Measurements from ENCODE around the gene SCYGR6. TPM values are rescaled to one million over a fixed set of nuclear protein-coding genes. Genes with fewer than 3 reads are reported as not detected.

Gene SCYGR6
- total RNA-seq, 4 donors from 2014 or later, result not detected

DNA sequence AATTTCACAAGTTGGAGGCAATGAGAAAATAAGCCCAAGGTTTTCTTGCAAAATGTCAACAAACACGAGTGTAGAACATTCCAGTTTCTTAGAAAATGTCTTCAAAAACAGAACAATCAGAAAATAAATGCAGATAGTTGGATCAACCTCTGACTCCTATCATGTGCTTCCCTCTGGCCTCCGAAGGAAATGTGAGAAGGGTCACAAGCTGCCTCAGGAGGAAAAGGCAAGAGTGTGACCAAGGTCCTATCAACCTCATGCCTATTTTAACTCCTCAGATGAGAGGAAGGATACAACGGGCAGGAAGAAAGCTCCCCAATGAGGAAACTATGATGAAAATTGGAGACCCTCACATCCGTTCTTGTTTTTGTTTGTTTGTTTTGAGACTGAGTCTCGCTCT lies 50.1 kb downstream of the SCYGR6 start:
- H3K27me3 ChIP-seq, result no peaks in the 10 kb centered on the region
- H3K36me3 ChIP-seq, result no peaks in the 10 kb centered on the region
- H3K9me3 ChIP-seq, result no peaks in the 10 kb centered on the region
- H3K4me3 ChIP-seq, result no peak overlapping the region
- 60 to 64% methylated on average over 5 of the region's 5 CpGs for WGBS, 2 donors (ENCODE audit: low coverage in 1 of 2)
- ATAC-seq, result no peak
- no peaks in the 10 kb centered on the region for H3K4me1 ChIP-seq
- no peak for TF ChIP-seq POLR2AphosphoS5 (IDR thresholded peaks at IDR 0.05)
- TF ChIP-seq EP300 (IDR thresholded peaks at IDR 0.05), result no peak
- TF ChIP-seq POLR2A (IDR thresholded peaks at IDR 0.05), result no peak
- TF ChIP-seq, protein P1, sequence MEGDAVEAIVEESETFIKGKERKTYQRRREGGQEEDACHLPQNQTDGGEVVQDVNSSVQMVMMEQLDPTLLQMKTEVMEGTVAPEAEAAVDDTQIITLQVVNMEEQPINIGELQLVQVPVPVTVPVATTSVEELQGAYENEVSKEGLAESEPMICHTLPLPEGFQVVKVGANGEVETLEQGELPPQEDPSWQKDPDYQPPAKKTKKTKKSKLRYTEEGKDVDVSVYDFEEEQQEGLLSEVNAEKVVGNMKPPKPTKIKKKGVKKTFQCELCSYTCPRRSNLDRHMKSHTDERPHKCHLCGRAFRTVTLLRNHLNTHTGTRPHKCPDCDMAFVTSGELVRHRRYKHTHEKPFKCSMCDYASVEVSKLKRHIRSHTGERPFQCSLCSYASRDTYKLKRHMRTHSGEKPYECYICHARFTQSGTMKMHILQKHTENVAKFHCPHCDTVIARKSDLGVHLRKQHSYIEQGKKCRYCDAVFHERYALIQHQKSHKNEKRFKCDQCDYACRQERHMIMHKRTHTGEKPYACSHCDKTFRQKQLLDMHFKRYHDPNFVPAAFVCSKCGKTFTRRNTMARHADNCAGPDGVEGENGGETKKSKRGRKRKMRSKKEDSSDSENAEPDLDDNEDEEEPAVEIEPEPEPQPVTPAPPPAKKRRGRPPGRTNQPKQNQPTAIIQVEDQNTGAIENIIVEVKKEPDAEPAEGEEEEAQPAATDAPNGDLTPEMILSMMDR (IDR thresholded peaks at IDR 0.05), result no peak
- H3K27ac ChIP-seq, result no peak overlapping the region

Small RNAs within 50 kb of the gene (small RNA-seq; reads per million reads assigned to genes)
- gene RNA5SP121, result 0 reads per million in 4 donors

Other genes starting within 250 kb of the SCYGR6 start
- not detected for gene SCYGR2, start 125.9 kb downstream of the SCYGR6 start, total RNA-seq
- not detected for gene SCYGR3, start 109.9 kb downstream of the SCYGR6 start, total RNA-seq
- gene SCYGR4, start 107.3 kb downstream of the SCYGR6 start, total RNA-seq, result under 1 TPM in 1 of 4 donors, not detected in 3; 0.62 TPM
- gene SCYGR5, start 58.0 kb downstream of the SCYGR6 start, total RNA-seq, result not detected
- 1 to 10 TPM in 2 of 4 donors, under 1 TPM in 1, not detected in 1; 0.69 to 3.5 (median 1.8) TPM for gene SLC19A3, start 6.7 kb downstream of the SCYGR6 start, total RNA-seq
- not detected for gene SCYGR7, start 3.6 kb upstream of the SCYGR6 start, total RNA-seq
- gene SCYGR8, start 21.1 kb upstream of the SCYGR6 start, total RNA-seq, result not detected
- gene CCL20, start 89.1 kb upstream of the SCYGR6 start, total RNA-seq, result 1 to 10 TPM in 1 of 4 donors, not detected in 3; 3.1 TPM
- not detected for gene DAW1, start 146.9 kb upstream of the SCYGR6 start, total RNA-seq